ENCODE data around the gene PHPT1. TPM values are rescaled to one million over a fixed set of nuclear protein-coding genes. Genes with fewer than 3 reads are reported as not detected.
A peak's percentile ranks its signal among the peaks of the same experiment; 100 is the strongest.

PHPT1 gene
- total and polyA plus RNA-seq, 2 of the 13 experiments (the other 11 are each of a cell fraction or from before 2014, with no cell fraction given) = 189 to 192 TPM

DNA sequence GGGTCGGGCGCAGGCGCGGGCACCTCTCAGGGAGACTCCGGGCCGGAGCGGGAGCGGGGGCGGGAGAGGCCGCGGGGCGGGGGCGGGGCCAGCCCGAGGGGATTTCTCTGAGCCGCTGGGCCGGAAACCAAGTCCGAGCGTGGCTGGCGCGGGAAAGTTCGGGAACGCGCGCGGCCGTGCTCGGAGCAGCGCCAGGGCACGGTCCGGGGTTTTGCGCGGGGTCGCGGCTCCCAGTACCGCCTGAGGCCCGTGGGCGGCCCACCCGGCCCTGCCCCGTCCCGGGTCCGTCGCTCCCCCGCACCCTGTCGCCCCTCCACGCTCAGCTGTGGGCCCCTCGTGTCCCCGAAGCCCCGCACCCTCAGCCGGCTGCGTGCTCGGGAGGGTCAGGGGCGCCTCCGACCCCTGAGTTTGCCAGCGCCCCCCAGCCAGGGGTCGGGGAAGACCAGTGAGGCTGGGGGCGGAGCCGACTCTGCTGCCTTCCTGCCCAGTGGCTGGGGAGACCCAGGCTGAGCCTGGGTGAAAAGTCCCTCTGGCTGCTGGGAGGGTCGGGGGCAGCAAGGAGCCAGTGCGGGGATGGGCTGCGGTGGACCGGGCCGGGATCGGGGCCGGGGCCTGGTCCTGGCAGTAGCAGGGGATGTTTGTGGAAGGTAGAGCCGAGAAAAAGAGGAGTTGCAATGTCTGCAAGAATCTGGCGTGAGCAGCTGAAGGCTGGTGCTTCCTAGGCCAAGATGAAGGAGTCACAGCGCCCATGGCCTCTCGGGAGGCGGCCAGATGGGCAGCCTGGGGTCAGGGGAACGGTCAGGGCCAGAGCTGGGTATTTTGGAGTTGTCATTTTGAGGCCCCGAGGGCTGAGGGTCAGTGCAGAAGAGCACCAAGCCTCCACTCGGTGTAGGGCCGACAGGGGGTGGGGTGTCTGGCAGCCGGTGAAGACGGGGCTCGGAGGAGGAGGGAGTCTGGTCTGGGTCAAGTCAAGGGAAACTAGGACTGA, 37.7 kb downstream of the PHPT1 start (continued):
- TF ChIP-seq, protein P1, sequence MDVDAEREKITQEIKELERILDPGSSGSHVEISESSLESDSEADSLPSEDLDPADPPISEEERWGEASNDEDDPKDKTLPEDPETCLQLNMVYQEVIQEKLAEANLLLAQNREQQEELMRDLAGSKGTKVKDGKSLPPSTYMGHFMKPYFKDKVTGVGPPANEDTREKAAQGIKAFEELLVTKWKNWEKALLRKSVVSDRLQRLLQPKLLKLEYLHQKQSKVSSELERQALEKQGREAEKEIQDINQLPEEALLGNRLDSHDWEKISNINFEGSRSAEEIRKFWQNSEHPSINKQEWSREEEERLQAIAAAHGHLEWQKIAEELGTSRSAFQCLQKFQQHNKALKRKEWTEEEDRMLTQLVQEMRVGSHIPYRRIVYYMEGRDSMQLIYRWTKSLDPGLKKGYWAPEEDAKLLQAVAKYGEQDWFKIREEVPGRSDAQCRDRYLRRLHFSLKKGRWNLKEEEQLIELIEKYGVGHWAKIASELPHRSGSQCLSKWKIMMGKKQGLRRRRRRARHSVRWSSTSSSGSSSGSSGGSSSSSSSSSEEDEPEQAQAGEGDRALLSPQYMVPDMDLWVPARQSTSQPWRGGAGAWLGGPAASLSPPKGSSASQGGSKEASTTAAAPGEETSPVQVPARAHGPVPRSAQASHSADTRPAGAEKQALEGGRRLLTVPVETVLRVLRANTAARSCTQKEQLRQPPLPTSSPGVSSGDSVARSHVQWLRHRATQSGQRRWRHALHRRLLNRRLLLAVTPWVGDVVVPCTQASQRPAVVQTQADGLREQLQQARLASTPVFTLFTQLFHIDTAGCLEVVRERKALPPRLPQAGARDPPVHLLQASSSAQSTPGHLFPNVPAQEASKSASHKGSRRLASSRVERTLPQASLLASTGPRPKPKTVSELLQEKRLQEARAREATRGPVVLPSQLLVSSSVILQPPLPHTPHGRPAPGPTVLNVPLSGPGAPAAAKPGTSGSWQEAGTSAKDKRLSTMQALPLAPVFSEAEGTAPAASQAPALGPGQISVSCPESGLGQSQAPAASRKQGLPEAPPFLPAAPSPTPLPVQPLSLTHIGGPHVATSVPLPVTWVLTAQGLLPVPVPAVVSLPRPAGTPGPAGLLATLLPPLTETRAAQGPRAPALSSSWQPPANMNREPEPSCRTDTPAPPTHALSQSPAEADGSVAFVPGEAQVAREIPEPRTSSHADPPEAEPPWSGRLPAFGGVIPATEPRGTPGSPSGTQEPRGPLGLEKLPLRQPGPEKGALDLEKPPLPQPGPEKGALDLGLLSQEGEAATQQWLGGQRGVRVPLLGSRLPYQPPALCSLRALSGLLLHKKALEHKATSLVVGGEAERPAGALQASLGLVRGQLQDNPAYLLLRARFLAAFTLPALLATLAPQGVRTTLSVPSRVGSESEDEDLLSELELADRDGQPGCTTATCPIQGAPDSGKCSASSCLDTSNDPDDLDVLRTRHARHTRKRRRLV (CRISPR knock-in tag; IDR thresholded peaks at IDR 0.05) = no peak
- TF ChIP-seq ZNF670 (CRISPR knock-in tag; IDR thresholded peaks at IDR 0.05; ENCODE audit: borderline replicate concordance) = 0 out of 2 replicates have a peak, but pooled peaks have one; percentile 14
- TF ChIP-seq HNRNPLL (IDR thresholded peaks at IDR 0.05; ENCODE audit: low read depth, low read length, poor library complexity, severe bottlenecking) = no peak
- TF ChIP-seq ZNF33A (CRISPR knock-in tag; IDR thresholded peaks at IDR 0.05; ENCODE audit: borderline replicate concordance) = no peak
- TF ChIP-seq, protein P2, sequence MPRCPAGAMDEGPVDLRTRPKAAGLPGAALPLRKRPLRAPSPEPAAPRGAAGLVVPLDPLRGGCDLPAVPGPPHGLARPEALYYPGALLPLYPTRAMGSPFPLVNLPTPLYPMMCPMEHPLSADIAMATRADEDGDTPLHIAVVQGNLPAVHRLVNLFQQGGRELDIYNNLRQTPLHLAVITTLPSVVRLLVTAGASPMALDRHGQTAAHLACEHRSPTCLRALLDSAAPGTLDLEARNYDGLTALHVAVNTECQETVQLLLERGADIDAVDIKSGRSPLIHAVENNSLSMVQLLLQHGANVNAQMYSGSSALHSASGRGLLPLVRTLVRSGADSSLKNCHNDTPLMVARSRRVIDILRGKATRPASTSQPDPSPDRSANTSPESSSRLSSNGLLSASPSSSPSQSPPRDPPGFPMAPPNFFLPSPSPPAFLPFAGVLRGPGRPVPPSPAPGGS (CRISPR knock-in tag; IDR thresholded peaks at IDR 0.05) = peak; percentile 43; the same call in 1 of the 2 replicates
- TF ChIP-seq, protein P3, sequence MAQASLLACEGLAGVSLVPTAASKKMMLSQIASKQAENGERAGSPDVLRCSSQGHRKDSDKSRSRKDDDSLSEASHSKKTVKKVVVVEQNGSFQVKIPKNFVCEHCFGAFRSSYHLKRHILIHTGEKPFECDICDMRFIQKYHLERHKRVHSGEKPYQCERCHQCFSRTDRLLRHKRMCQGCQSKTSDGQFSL (CRISPR knock-in tag; IDR thresholded peaks at IDR 0.05) = peak; percentile 20; the same call in 1 of the 2 replicates
- TF ChIP-seq, protein P4, sequence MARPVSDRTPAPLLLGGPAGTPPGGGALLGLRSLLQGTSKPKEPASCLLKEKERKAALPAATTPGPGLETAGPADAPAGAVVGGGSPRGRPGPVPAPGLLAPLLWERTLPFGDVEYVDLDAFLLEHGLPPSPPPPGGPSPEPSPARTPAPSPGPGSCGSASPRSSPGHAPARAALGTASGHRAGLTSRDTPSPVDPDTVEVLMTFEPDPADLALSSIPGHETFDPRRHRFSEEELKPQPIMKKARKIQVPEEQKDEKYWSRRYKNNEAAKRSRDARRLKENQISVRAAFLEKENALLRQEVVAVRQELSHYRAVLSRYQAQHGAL (CRISPR knock-in tag; IDR thresholded peaks at IDR 0.05; ENCODE audit: not compliant biosample characterization) = no peak
- TF ChIP-seq, protein P5, sequence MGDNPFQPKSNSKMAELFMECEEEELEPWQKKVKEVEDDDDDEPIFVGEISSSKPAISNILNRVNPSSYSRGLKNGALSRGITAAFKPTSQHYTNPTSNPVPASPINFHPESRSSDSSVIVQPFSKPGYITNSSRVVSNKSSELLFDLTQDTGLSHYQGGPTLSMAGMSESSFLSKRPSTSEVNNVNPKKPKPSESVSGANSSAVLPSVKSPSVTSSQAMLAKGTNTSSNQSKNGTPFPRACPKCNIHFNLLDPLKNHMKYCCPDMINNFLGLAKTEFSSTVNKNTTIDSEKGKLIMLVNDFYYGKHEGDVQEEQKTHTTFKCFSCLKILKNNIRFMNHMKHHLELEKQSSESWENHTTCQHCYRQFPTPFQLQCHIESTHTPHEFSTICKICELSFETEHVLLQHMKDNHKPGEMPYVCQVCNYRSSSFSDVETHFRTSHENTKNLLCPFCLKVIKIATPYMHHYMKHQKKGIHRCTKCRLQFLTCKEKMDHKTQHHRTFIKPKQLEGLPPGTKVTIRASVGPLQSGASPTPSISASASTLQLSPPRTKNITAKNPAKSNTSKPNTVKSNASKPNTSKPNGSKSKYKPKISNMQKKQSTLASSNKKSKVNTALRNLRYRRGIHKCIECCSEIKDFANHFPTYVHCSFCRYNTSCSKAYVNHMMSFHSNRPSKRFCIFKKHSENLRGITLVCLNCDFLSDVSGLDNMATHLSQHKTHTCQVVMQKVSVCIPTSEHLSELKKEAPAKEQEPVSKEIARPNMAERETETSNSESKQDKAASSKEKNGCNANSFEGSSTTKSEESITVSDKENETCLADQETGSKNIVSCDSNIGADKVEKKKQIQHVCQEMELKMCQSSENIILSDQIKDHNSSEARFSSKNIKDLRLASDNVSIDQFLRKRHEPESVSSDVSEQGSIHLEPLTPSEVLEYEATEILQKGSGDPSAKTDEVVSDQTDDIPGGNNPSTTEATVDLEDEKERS (CRISPR knock-in tag; IDR thresholded peaks at IDR 0.05) = no peak
- TF ChIP-seq YY1 (IDR thresholded peaks at IDR 0.05; ENCODE audit: insufficient read depth, insufficient replicate concordance, low read depth, low read length) = no peak
- TF ChIP-seq, protein P6, sequence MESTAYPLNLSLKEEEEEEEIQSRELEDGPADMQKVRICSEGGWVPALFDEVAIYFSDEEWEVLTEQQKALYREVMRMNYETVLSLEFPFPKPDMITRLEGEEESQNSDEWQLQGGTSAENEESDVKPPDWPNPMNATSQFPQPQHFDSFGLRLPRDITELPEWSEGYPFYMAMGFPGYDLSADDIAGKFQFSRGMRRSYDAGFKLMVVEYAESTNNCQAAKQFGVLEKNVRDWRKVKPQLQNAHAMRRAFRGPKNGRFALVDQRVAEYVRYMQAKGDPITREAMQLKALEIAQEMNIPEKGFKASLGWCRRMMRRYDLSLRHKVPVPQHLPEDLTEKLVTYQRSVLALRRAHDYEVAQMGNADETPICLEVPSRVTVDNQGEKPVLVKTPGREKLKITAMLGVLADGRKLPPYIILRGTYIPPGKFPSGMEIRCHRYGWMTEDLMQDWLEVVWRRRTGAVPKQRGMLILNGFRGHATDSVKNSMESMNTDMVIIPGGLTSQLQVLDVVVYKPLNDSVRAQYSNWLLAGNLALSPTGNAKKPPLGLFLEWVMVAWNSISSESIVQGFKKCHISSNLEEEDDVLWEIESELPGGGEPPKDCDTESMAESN (CRISPR knock-in tag; conservative IDR thresholded peaks at IDR 0.05) = no peak
- peak; percentile 74; the same call in 1 of the 2 replicates for TF ChIP-seq ZNF329 (CRISPR knock-in tag; IDR thresholded peaks at IDR 0.05; ENCODE audit: low read depth)
- TF ChIP-seq MAF1 (CRISPR knock-in tag; IDR thresholded peaks at IDR 0.05; ENCODE audit: borderline replicate concordance) = no peak

Data from HepG2 (cell line).